Activated CD8-positive, alpha-beta T cell treated with anti-CD3 and anti-CD28 coated beads for 36 hours (primary cell): ENCODE data around the gene VTI1A. TPM values are rescaled to one million over a fixed set of nuclear protein-coding genes. Genes with fewer than 3 reads are reported as not detected.

Experiments
- ATAC-seq: fragments of 200-7000 bp; cut with Tn5 transposase; one replicate; pipeline ENCODE4 v1.10.0; 2021; ENCODE audit warnings: mild to moderate bottlenecking, moderate library complexity
- CTCF ChIA-PET: fragments of 350-600 bp; sonication (Branson Sonifier 250); formaldehyde crosslinking; loops from one replicate; lab custom pipeline; 2021; ENCODE audit warnings: antibody characterized with exemption; lab: Charles Lee
- POLR2A ChIA-PET: fragments of 350-600 bp; sonication (Branson Sonifier 250); formaldehyde crosslinking; loops from one replicate; lab custom pipeline; 2021; ENCODE audit warnings: antibody characterized with exemption; lab: Charles Lee
- DNase-seq: peaks from one replicate; pipeline ENCODE4 v3.0.0-alpha.2; 2020
- H3K27ac Mint-ChIP-seq: one replicate; pipeline ENCODE4 v1.8.0; 2021; ENCODE audit warnings: mild to moderate bottlenecking, mixed read lengths
- H3K27me3 Mint-ChIP-seq: one replicate; pipeline ENCODE4 v1.8.0; 2021; ENCODE audit warnings: mixed read lengths
- H3K36me3 Mint-ChIP-seq: one replicate; pipeline ENCODE4 v1.8.0; 2021; ENCODE audit warnings: low read depth, mixed read lengths
- H3K4me1 Mint-ChIP-seq: one replicate; pipeline ENCODE4 v1.8.0; 2021; ENCODE audit warnings: low read depth, mixed read lengths
- H3K4me3 Mint-ChIP-seq: one replicate; pipeline ENCODE4 v1.8.0; 2021; ENCODE audit warnings: mild to moderate bottlenecking, moderate library complexity, mixed read lengths
- H3K9me3 Mint-ChIP-seq: one replicate; pipeline ENCODE4 v1.8.0; 2021; ENCODE audit warnings: mixed read lengths
- CTCF ChIP-seq: fragments of 200-600 bp; IDR thresholded peaks from one replicate; pipeline ENCODE4 v1.8.0; 2022; ENCODE audit warnings: antibody characterized with exemption, mild to moderate bottlenecking
- intact Hi-C: fragments of 100-400 bp; cut with micrococcal nuclease; formaldehyde crosslinking; loops from one replicate; pipeline ENCODE4 v1.10.0; 2022
- total RNA-seq, 2 experiments: library from RNA; stranded (reverse); gene quantifications; one replicate each; pipeline ENCODE4 v1.2.3, GENCODE V29; 2021

Gene VTI1A
- total RNA-seq, 2 experiments from 2014 or later = 29.4 to 30.0 TPM

DNA sequence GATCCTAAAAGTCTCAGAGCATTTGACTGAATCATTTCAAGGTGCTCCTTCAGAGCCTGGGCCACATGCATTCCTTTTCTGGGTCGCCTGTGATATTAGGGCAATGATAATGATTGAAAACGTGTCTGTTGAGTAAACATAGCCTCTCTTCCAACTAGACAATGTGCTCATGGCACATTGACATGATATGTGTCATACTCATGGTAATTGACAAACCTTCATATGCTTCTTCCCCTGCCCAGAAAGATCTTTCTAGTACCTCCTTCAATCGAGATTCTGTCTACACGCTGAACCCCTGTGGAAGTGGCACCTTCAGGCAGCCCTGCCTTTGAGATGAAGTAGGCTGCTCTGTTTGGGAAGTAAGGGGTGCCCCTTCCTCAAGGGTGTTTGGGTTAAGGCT lies 404.2 kb downstream of the VTI1A start:
- ATAC-seq (no peak), DNase-seq (no peak)
- Mint-ChIP-seq H3K9me3 (peaks cover 16% of the 10 kb centered on the region), H3K4me1 (no peaks in the 10 kb centered on the region), H3K27me3 (no peaks in the 10 kb centered on the region), H3K36me3 (peaks cover 10% of the 10 kb centered on the region), H3K27ac (no peak overlapping the region), H3K4me3 (no peak overlapping the region)
- CTCF ChIA-PET = no interaction called here
- POLR2A ChIA-PET = no interaction called here
- TF ChIP-seq CTCF = no peak
- intact Hi-C loops = no loop called here

DNA sequence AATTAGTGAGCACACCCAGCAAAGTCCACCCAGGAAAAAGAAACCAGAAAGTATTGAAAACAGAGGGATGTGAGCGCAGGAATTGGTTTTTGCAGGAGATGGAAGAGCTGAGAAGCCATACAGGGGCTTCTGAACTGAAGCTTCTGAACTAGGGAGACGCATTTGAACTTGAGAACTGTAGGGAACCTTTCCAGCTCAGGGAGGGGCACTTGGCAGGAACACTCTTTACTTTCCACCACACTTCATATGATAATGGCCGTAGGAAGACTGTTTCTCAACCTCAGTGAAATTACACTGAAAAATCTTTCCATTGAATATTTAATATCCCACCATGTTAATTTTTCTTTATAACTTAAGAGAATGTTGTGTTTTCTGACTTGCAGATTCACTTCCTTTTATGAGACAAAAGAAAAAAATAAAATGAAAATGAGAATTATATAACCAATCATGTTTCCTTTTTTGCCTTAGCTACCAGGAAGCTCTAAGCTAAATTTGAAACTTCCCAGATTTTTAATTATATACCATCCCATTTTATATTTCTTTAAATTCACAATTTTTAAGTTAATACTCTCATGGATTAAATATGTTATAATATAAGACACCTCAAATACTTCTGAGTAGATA lies 404.7 kb downstream of the VTI1A start:
- ATAC-seq (no peak), DNase-seq (no peak)
- H3K27me3 Mint-ChIP-seq = no peaks in the 10 kb centered on the region
- TF ChIP-seq CTCF = no peak
- intact Hi-C loops = no loop called here
- no peak overlapping the region for H3K27ac Mint-ChIP-seq
- CTCF ChIA-PET = no interaction called here
- no peaks in the 10 kb centered on the region for H3K4me1 Mint-ChIP-seq
- peaks cover 10% of the 10 kb centered on the region for H3K36me3 Mint-ChIP-seq
- no peak overlapping the region for H3K4me3 Mint-ChIP-seq
- peaks cover 16% of the 10 kb centered on the region for H3K9me3 Mint-ChIP-seq
- POLR2A ChIA-PET = no interaction called here

DNA sequence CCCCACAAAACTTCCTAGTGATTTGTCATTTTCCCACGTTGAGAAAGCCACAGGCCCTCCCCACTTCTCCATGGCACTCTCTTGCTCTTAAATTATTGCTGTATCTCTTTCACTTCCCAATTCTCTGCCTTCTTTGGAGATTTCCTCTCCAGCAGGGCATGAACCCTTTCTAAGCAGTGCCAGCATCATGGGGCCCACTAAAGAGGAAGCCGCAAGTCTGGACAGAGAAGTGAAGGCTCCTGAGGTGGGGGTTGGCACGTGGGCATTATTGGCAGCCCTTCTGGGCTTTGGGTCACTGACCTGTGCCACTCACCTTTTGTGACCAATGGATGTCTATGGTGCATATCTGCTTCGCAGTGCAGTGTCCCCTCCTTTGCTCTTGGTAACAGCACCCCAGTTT lies 405.3 kb downstream of the VTI1A start:
- Mint-ChIP-seq H3K27me3 (no peaks in the 10 kb centered on the region), H3K4me1 (no peaks in the 10 kb centered on the region), H3K36me3 (peaks cover 7% of the 10 kb centered on the region), H3K9me3 (peaks cover 13% of the 10 kb centered on the region), H3K27ac (no peak overlapping the region), H3K4me3 (no peak overlapping the region)
- DNase-seq (no peak), ATAC-seq (no peak)
- intact Hi-C loops = no loop called here
- POLR2A ChIA-PET = no interaction called here
- CTCF ChIA-PET = no interaction called here
- no peak for TF ChIP-seq CTCF

- DNase-seq (no peak), ATAC-seq (no peak)
- H3K4me1 Mint-ChIP-seq = no peaks in the 10 kb centered on the region
- POLR2A ChIA-PET = no interaction called here
- no peaks in the 10 kb centered on the region for H3K27me3 Mint-ChIP-seq
- no peak overlapping the region for H3K27ac Mint-ChIP-seq
- intact Hi-C loops = no loop called here
- TF ChIP-seq CTCF = no peak
- no peak overlapping the region for H3K4me3 Mint-ChIP-seq
- CTCF ChIA-PET = no interaction called here
- H3K9me3 Mint-ChIP-seq = no peaks in the 10 kb centered on the region
- no peaks in the 10 kb centered on the region for H3K36me3 Mint-ChIP-seq
Measured at GRCh38 chr10:112855134-112855533, 408.1 kb downstream of the VTI1A start.

GRCh38 chr10:112857493-112857892 lies 410.5 kb downstream of the VTI1A start:
- no peak overlapping the region for H3K4me3 Mint-ChIP-seq
- no peak for DNase-seq
- POLR2A ChIA-PET = no interaction called here
- no peak overlapping the region for H3K27ac Mint-ChIP-seq
- no peak for ATAC-seq
- CTCF ChIA-PET = no interaction called here
- H3K4me1 Mint-ChIP-seq = no peaks in the 10 kb centered on the region
- H3K9me3 Mint-ChIP-seq = no peaks in the 10 kb centered on the region
- TF ChIP-seq CTCF = no peak
- intact Hi-C loops = no loop called here
- no peaks in the 10 kb centered on the region for H3K27me3 Mint-ChIP-seq
- no peaks in the 10 kb centered on the region for H3K36me3 Mint-ChIP-seq
